ENCODE measurements around the gene COL4A2.

- TF ChIP-seq GATA2 (IDR thresholded peaks at IDR 0.05; ENCODE audit: low read depth, low read length) (no peak), GATA3 (IDR thresholded peaks at IDR 0.05; ENCODE audit: low read depth, low read length) (no peak)
These were observed 162.5 kb downstream of the COL4A2 start for GRCh38 chr13:110469597-110469996.

All from SH-SY5Y (cell line).